A673 (cell line): ENCODE data around the gene MORN4. TPM values are rescaled to one million over a fixed set of nuclear protein-coding genes. Genes with fewer than 3 reads are reported as not detected.

Experiments
- BruUV-seq: library from RNA; stranded (reverse); fragments of 400-500 nt; replicated peaks from 2 replicates; lab custom pipeline; 2021; lab: Mats Ljungman, UMichigan
- CTCF ChIA-PET: fragments of 300-600 bp; sonication (Branson Sonifier 250); formaldehyde crosslinking; loops from one replicate; lab custom pipeline; 2022; ENCODE audit warnings: antibody characterized with exemption; lab: Charles Lee
- POLR2A ChIA-PET: fragments of 300-600 bp; sonication (Branson Sonifier 250); formaldehyde crosslinking; loops from one replicate; lab custom pipeline; 2022; ENCODE audit warnings: antibody characterized with exemption; ENCODE audit not compliant: low non-redundant PET; lab: Charles Lee
- DNase-seq: peaks from one replicate; pipeline ENCODE4 v3.0.0-alpha.2; 2015; ENCODE audit warnings: low spot score
- H3K27ac ChIP-seq: fragments of 200-600 bp; sonication (generic); 2 replicates; pipeline ENCODE4 v1.5.1; 2016; ENCODE audit warnings: mixed run types, low read depth, mild to moderate bottlenecking, mixed read lengths, antibody characterized with exemption, low read length; ENCODE audit not compliant: poor library complexity, severe bottlenecking
- H3K27me3 ChIP-seq: fragments of 200-600 bp; sonication (generic); replicated peaks from 2 replicates; pipeline ENCODE4 v1.6.1; 2017; ENCODE audit warnings: mixed run types, low read depth, mild to moderate bottlenecking, mixed read lengths, antibody characterized with exemption, low read length; ENCODE audit not compliant: insufficient read depth, poor library complexity
- H3K36me3 ChIP-seq: fragments of 200-600 bp; sonication (generic); 2 replicates; pipeline ENCODE4 v1.6.1; 2016; ENCODE audit warnings: mixed run types, mild to moderate bottlenecking, mixed read lengths, antibody characterized with exemption, low read length; ENCODE audit not compliant: insufficient read depth, poor library complexity, severe bottlenecking
- H3K4me1 ChIP-seq: fragments of 200-600 bp; sonication (generic); 2 replicates; pipeline ENCODE4 v1.6.1; 2017; ENCODE audit warnings: mixed run types, mild to moderate bottlenecking, mixed read lengths, antibody characterized with exemption, low read length; ENCODE audit not compliant: insufficient read depth, poor library complexity, severe bottlenecking
- H3K4me3 ChIP-seq: fragments of 200-600 bp; sonication (generic); 2 replicates; pipeline ENCODE4 v1.5.1; 2016; ENCODE audit warnings: low read depth, mixed run types, mild to moderate bottlenecking, mixed read lengths, low read length; ENCODE audit not compliant: poor library complexity, severe bottlenecking
- H3K9me3 ChIP-seq: fragments of 200-600 bp; sonication (generic); 2 replicates; pipeline ENCODE4 v1.6.1; 2016; ENCODE audit warnings: mixed run types, low read depth, mild to moderate bottlenecking, mixed read lengths, antibody characterized with exemption, low read length; ENCODE audit not compliant: poor library complexity, severe bottlenecking
- CTCF ChIP-seq: fragments of 300-800, 200-600 bp; sonication (generic); conservative IDR thresholded peaks from 2 replicates; pipeline ENCODE4 v1.5.1; 2017; ENCODE audit warnings: low read depth, mild to moderate bottlenecking, antibody characterized with exemption, low read length, moderate library complexity, mixed read lengths
- EZH2 ChIP-seq: fragments of 200-600 bp; sonication (generic); IDR thresholded peaks from 2 replicates; pipeline ENCODE4 v1.6.1; 2017; ENCODE audit warnings: borderline replicate concordance, low read depth, mild to moderate bottlenecking, mixed read lengths, antibody characterized with exemption, low read length; ENCODE audit not compliant: poor library complexity, severe bottlenecking
- intact Hi-C: fragments of 100-400 bp; cut with micrococcal nuclease; formaldehyde crosslinking; loops from one replicate; pipeline ENCODE4 v1.10.0; 2022; ENCODE audit not compliant: unreplicated experiment
- total RNA-seq: library from RNA; stranded (reverse); gene quantifications from 2 replicates; pipeline ENCODE4 v1.2.3, GENCODE V29; 2021

The MORN4 gene
- total RNA-seq, 1 experiment from 2014 or later: 8.4 TPM

GRCh38 chr10:97676770-97677581 is 43.7 kb upstream of the MORN4 start:
- POLR2A ChIA-PET: no interaction called here
- no peak overlapping the region for H3K4me3 ChIP-seq
- TF ChIP-seq CTCF: peak; percentile 81
- no peak for TF ChIP-seq EZH2
- H3K27ac ChIP-seq: no peak overlapping the region
- CTCF ChIA-PET: interaction anchor here (0.6 to 1.4 kb wide), 5 partner anchors 10 to 54 kb away, joined by 3 to 9 read pairs (median 6); partner anchors contain the start of gene AVPI1
- DNase-seq: peak; percentile 65
- no peaks in the 10 kb centered on the region for H3K27me3 ChIP-seq
- H3K36me3 ChIP-seq: peaks cover 20% of the 10 kb centered on the region
- BruUV-seq: no TSS peak
- no peaks in the 10 kb centered on the region for H3K9me3 ChIP-seq
- no peaks in the 10 kb centered on the region for H3K4me1 ChIP-seq
- intact Hi-C loops: loop anchor here (1.0 kb wide), 1 partner anchor 54 kb away; no protein-coding TSS in a partner anchor

- Histone ChIP-seq H3K4me1 (no peaks in the 10 kb centered on the region), H3K27ac (no peak overlapping the region), H3K27me3 (no peaks in the 10 kb centered on the region), H3K9me3 (no peaks in the 10 kb centered on the region), H3K4me3 (no peak overlapping the region), H3K36me3 (peaks cover 20% of the 10 kb centered on the region)
- DNase-seq: no peak
- POLR2A ChIA-PET: no interaction called here
- BruUV-seq: no TSS peak
- TF ChIP-seq CTCF (no peak), EZH2 (no peak)
- intact Hi-C loops: no loop called here
- CTCF ChIA-PET: interaction anchor here (1.4 kb wide), 1 partner anchor 12 kb away, joined by 4 read pairs; the partner anchor contains the start of gene AVPI1
These were observed 41.9 kb upstream of the MORN4 start for GRCh38 chr10:97675222-97675621.

- H3K36me3 ChIP-seq: peaks cover 23% of the 10 kb centered on the region
- POLR2A ChIA-PET: no interaction called here
These were observed 40.6 kb upstream of the MORN4 start for GRCh38 chr10:97673736-97674525.

More at GRCh38 chr10:97673736-97674525, 40.6 kb upstream of the MORN4 start:
- no peak overlapping the region for H3K4me3 ChIP-seq
- H3K9me3 ChIP-seq: no peaks in the 10 kb centered on the region
- no peak for TF ChIP-seq EZH2
- no peak for TF ChIP-seq CTCF
- DNase-seq: no peak
- intact Hi-C loops: no loop called here
- H3K27me3 ChIP-seq: no peaks in the 10 kb centered on the region
- BruUV-seq: TSS peak; percentile 6
- no peaks in the 10 kb centered on the region for H3K4me1 ChIP-seq
- H3K27ac ChIP-seq: no peak overlapping the region
- CTCF ChIA-PET: no interaction called here
